ENCODE measurements around the gene R3HDM2.

DNA sequence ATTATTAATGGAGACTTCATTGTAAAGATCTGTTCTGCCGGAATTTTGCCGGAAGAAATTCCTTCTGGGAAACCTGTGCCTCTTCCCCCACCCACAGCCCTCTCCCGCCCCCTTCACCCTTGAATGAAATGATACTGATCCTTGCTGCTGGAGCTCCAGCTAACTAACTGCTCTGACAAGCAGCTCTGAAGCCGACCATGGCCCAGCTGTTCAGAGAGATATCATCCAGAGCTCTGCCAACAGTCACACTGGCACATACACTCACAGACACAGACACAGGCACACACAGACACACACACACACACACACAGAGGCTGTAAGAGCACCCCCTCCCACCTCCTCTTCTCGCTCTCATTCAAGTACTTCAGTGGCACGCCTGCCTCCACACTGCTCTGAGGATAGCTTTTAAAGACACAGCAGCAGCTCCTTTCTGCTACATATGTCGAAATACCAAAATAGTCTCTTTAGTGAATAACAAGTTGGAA is 88.6 kb downstream of the R3HDM2 start:
- TF ChIP-seq, protein P1, sequence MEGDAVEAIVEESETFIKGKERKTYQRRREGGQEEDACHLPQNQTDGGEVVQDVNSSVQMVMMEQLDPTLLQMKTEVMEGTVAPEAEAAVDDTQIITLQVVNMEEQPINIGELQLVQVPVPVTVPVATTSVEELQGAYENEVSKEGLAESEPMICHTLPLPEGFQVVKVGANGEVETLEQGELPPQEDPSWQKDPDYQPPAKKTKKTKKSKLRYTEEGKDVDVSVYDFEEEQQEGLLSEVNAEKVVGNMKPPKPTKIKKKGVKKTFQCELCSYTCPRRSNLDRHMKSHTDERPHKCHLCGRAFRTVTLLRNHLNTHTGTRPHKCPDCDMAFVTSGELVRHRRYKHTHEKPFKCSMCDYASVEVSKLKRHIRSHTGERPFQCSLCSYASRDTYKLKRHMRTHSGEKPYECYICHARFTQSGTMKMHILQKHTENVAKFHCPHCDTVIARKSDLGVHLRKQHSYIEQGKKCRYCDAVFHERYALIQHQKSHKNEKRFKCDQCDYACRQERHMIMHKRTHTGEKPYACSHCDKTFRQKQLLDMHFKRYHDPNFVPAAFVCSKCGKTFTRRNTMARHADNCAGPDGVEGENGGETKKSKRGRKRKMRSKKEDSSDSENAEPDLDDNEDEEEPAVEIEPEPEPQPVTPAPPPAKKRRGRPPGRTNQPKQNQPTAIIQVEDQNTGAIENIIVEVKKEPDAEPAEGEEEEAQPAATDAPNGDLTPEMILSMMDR (IDR thresholded peaks at IDR 0.05) = no peak
- TF ChIP-seq POLR2A (IDR thresholded peaks at IDR 0.05) = no peak
